ENCODE data around the gene TINAGL1.

Gene TINAGL1

GRCh38 chr1:31627930-31628559, 51.7 kb downstream of the TINAGL1 start:
- DNase-seq (ENCODE audit: low read depth), result no peak

GRCh38 chr1:31628931-31629556, 52.7 kb downstream of the TINAGL1 start:
- DNase-seq (ENCODE audit: low read depth), result no peak

GRCh38 chr1:31632649-31633048, 56.3 kb downstream of the TINAGL1 start:
- DNase-seq (ENCODE audit: low read depth), result no peak

DNA sequence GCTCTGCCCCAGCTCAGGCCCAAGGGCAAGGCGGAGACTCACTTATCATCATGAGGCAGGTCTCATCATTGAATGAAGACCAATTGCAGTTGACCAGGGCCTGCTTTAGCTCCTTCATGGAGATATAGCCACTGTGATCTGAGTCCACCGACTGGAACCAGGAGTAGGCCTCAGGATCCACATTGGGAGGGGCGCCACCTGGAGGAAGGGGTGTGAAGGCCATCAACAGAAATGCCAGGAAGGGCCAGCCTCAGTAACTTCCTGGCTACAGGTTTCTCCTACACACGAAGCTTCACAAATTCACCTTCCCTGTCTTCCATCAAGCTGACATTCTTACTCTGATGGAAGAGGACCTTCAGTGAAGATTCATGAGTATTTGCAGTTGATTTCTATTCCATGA, 56.8 kb downstream of the TINAGL1 start:
- DNase-seq (ENCODE audit: low read depth), result no peak
